Measurements from ENCODE around the gene LIMS1.

DNA sequence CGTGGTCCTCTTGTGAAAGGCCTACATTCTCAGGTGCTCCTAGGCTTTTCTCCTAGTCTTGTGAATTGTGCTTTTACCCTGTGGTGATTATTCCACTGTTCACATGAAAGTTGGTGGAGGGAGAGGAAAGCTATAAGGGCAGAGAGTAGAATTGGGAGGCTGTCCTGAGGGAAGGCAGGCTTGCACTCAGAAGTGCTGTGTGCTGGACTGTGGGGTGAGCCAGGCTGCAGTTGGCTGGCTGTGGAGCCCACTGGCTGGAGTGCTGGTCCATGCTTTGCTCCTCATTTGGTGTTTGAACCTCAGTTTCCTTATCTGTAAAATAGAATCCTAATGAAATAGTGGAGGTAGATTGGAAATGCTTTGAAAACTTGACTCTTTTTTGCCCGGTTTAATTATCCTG lies 21.3 kb downstream of the LIMS1 start:
- TF ChIP-seq ARNT (IDR thresholded peaks at IDR 0.05) = no peak
- no peak for TF ChIP-seq ZNF384 (IDR thresholded peaks at IDR 0.05)
- no peak for TF ChIP-seq SUZ12 (IDR thresholded peaks at IDR 0.05)
